GM18519 (cell line): ENCODE results near the gene TEAD1.

Experiments
- ATAC-seq: cut with Tn5 transposase; IDR thresholded peaks from one replicate; pipeline ENCODE4 v1.9.1; 2021; ENCODE audit warnings: mild to moderate bottlenecking, moderate library complexity; ENCODE audit not compliant: unreplicated experiment, low FRiP score

TEAD1 gene

GRCh38 chr11:12664385-12664784 is 9.8 kb upstream of the TEAD1 start:
- ATAC-seq: no peak

- ATAC-seq: no peak
Measured at GRCh38 chr11:12666915-12667314, 7.3 kb upstream of the TEAD1 start.

DNA sequence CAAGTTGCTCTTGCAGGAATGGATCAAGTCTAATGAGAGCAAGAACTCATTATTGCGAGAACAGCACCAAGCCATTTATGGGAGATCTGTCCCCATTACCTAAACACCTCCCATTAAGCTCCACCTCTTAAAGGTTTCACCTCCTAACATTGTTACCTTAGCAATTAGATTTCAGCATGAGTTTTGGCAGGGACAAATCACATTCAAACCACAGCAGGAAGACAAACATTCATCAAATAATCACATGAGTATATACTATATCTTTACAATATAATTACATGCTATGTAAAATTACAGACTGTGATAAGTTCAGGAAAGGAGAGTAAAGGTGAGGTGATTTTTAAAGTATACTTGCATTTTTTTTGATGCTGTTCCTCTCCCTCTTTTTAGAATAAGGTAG is 6.6 kb upstream of the TEAD1 start:
- no peak for ATAC-seq

- ATAC-seq: no peak
Measured at GRCh38 chr11:12668166-12668565, 6.1 kb upstream of the TEAD1 start.

- no peak for ATAC-seq
Measured at GRCh38 chr11:12669930-12670329, 4.3 kb upstream of the TEAD1 start.

GRCh38 chr11:12671370-12671769 is 2.9 kb upstream of the TEAD1 start:
- no peak for ATAC-seq

- no peak for ATAC-seq
Measured at GRCh38 chr11:12673601-12673923, 659 bp upstream of the TEAD1 start.

GRCh38 chr11:12674571-12674935 is 332 bp downstream of the TEAD1 start:
- ATAC-seq: no peak

- no peak for ATAC-seq
Measured at GRCh38 chr11:12674936-12675696, 895 bp downstream of the TEAD1 start.

DNA sequence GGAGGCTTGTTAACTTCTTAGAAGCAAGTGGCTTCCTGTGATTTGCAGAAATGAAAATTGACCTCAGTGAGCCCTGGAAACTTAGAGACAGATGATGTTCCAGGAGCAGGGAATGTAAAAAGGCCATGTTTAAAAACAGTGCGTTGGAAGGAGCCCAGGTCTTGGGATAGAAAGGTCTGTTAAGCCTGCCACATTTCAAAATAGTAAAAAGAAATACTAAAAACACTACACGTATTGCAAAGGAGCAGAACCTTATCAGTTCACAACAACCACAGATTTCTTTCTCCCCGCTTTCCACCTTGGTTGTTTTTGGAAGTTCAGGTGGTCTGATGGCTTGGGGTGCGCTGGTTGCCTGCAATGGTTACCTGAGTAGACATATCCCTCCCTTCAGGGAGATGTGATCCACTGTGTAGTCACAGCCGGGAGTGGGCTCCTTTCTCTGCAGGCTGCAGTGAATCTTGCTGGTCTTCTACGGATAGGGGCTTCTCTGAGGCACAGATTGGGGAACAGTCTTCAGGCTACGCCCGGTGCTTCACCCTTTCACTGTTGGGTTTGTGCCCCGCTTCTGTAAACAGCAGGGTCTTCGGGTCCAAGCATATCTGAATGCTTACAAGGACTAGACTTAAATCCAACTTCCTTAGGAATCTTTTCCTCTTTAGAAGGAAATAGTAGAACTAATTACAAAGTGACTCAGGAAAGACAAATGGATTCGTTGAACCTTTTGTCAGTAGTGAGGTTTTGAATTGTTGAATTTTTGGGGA is 1.9 kb downstream of the TEAD1 start:
- no peak for ATAC-seq

DNA sequence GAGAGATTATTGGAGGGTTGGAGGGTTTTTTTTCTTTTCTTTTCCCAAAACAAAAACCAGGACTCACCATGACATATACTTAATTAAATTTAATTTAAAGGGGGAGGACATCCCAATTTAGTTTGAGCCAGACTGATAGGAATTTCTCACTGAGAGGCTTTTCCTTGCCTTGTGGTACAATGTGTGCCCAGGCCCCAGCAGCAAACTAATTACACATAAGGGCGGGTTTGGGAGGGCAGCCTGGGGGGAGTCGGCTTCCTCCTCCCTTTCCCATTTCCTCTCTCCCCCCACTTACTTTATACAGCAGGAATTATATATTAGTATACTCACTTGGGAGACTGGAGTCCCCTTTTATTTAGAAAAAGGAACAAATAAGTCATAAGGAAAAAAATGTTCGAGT is 2.9 kb downstream of the TEAD1 start:
- no peak for ATAC-seq

- ATAC-seq: no peak
Measured at GRCh38 chr11:12678092-12678491, 3.9 kb downstream of the TEAD1 start.

GRCh38 chr11:12678991-12679390 is 4.8 kb downstream of the TEAD1 start:
- no peak for ATAC-seq

GRCh38 chr11:12679471-12679870 is 5.2 kb downstream of the TEAD1 start:
- ATAC-seq: no peak

- no peak for ATAC-seq
Measured at GRCh38 chr11:12680246-12680939, 6.2 kb downstream of the TEAD1 start.

- no peak for ATAC-seq
Measured at GRCh38 chr11:12680940-12681258, 6.7 kb downstream of the TEAD1 start.

DNA sequence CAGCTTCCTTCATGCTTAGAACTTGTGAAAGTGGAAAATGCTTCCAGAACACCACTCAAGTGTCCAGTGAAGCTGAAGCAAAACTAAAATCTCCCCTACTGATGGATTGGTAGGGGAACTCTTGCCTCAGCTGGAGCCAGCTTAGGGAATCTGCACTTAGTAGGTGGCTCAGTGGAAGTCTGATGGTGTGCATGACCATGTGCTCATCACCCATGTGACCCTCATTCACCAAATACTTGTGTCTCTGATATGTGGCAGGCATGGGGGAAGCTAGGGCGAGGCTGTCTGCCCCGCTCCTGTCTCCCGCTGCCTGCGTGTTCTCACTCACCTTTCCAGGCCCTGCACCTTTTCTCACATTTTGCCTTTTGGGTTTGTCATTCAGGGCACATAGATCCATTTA is 7.2 kb downstream of the TEAD1 start:
- ATAC-seq: no peak

- ATAC-seq: no peak
Measured at GRCh38 chr11:12682288-12682687, 8.1 kb downstream of the TEAD1 start.

- no peak for ATAC-seq
Measured at GRCh38 chr11:12682737-12683500, 8.7 kb downstream of the TEAD1 start.

DNA sequence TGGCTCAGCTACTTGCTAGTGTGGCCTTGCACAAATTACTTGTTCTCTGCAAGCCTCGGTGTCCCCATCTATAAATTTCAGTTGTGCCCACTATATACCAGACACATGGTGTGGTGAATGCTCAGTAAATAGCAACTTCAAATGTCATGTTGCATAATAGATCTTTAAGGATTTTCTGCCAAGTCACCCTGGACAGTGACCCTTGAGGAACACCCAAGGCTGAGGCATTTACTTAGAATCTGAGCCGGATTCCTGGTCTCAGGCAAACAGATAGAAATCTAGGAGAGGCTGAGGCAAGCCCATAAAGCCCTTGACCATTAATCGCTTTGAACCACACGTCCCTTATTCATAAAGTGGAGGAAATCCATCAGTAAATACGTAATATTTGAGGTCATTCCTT is 9.7 kb downstream of the TEAD1 start:
- no peak for ATAC-seq

DNA sequence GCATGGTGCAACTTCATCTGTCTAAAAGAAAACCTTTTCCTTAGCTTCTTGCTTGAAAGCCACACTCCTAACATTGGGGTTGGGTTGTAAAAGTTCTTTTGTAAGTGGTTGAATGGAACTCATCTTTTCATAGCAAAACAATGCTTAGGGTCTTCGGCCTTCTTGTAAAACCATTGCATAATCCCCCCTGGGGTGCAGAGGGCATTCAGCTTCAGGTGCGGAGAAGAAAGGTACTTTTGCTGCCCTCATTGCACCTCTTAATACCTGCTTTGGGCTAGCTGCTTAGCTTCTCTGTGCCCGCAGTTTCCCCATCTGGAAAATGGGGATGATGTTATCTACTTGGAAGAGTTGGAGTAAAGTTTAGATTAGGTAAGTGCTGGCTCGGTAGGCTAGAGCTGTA is 10.1 kb downstream of the TEAD1 start:
- ATAC-seq: no peak
